ENCODE measurements around the gene HOXA11. TPM values are rescaled to one million over a fixed set of nuclear protein-coding genes. Genes with fewer than 3 reads are reported as not detected.

The HOXA11 gene
- total RNA-seq, 1 donor from 2014 or later: 1.2 TPM

GRCh38 chr7:27220440-27220955 lies 35.5 kb upstream of the HOXA11 start:
- Mint-ChIP-seq H3K27ac (no peak overlapping the region), H3K9me3 (no peaks in the 10 kb centered on the region), H3K4me1 (ENCODE audit: unreplicated experiment) (no peaks in the 10 kb centered on the region), H3K36me3 (no peaks in the 10 kb centered on the region), H3K4me3 (no peak overlapping the region), H3K27me3 (peaks cover 98% of the 10 kb centered on the region)
- TF ChIP-seq CTCF (conservative IDR thresholded peaks at IDR 0.05): no peak
- no peak for DNase-seq (ENCODE audit: extremely low spot score, unreplicated experiment)

GRCh38 chr7:27219821-27220220 lies 34.8 kb upstream of the HOXA11 start:
- TF ChIP-seq CTCF (conservative IDR thresholded peaks at IDR 0.05): no peak
- Mint-ChIP-seq H3K9me3 (no peaks in the 10 kb centered on the region), H3K4me3 (no peak overlapping the region), H3K27me3 (peaks cover 98% of the 10 kb centered on the region), H3K27ac (no peak overlapping the region), H3K36me3 (no peaks in the 10 kb centered on the region), H3K4me1 (ENCODE audit: unreplicated experiment) (no peaks in the 10 kb centered on the region)
- DNase-seq (ENCODE audit: extremely low spot score, unreplicated experiment): no peak

- no peaks in the 10 kb centered on the region for H3K36me3 Mint-ChIP-seq
- TF ChIP-seq CTCF (conservative IDR thresholded peaks at IDR 0.05): no peak
- H3K9me3 Mint-ChIP-seq: no peaks in the 10 kb centered on the region
- H3K4me3 Mint-ChIP-seq: no peak overlapping the region
- H3K27ac Mint-ChIP-seq: no peak overlapping the region
- no peaks in the 10 kb centered on the region for H3K4me1 Mint-ChIP-seq (ENCODE audit: unreplicated experiment)
- no peak for DNase-seq (ENCODE audit: extremely low spot score, unreplicated experiment)
- peaks cover 97% of the 10 kb centered on the region for H3K27me3 Mint-ChIP-seq
These were observed 32.9 kb upstream of the HOXA11 start for GRCh38 chr7:27217951-27218350.

GRCh38 chr7:27215356-27215755 lies 30.3 kb upstream of the HOXA11 start:
- TF ChIP-seq CTCF (conservative IDR thresholded peaks at IDR 0.05): no peak
- H3K4me3 Mint-ChIP-seq: no peak overlapping the region
- no peak for DNase-seq (ENCODE audit: extremely low spot score, unreplicated experiment)
- no peak overlapping the region for H3K27ac Mint-ChIP-seq
- H3K27me3 Mint-ChIP-seq: peaks cover 99% of the 10 kb centered on the region
- no peaks in the 10 kb centered on the region for H3K9me3 Mint-ChIP-seq
- H3K36me3 Mint-ChIP-seq: no peaks in the 10 kb centered on the region
- peaks cover 3% of the 10 kb centered on the region for H3K4me1 Mint-ChIP-seq (ENCODE audit: unreplicated experiment)

- H3K36me3 Mint-ChIP-seq: no peaks in the 10 kb centered on the region
- no peaks in the 10 kb centered on the region for H3K9me3 Mint-ChIP-seq
- peaks cover 99% of the 10 kb centered on the region for H3K27me3 Mint-ChIP-seq
- TF ChIP-seq CTCF (conservative IDR thresholded peaks at IDR 0.05): no peak
- H3K4me3 Mint-ChIP-seq: no peak overlapping the region
- H3K4me1 Mint-ChIP-seq (ENCODE audit: unreplicated experiment): peaks cover 6% of the 10 kb centered on the region
- no peak for DNase-seq (ENCODE audit: extremely low spot score, unreplicated experiment)
- no peak overlapping the region for H3K27ac Mint-ChIP-seq
These were observed 29.4 kb upstream of the HOXA11 start for GRCh38 chr7:27214239-27214950.

Measured in type B pancreatic cell (in vitro differentiated cells).